Activated T-cell treated with anti-CD3 and anti-CD28 coated beads, Interleukin-2, amount 50 U/mL, for 48 hours (primary cell): ENCODE measurements around the gene SMAP2.

Experiments used
- DNase-seq, 2 experiments: peaks; one replicate each; pipeline ENCODE4 v3.0.0-alpha.2; 2020

SMAP2 gene

GRCh38 chr1:40391688-40392145 is 18.2 kb downstream of the SMAP2 start:
- DNase-seq: no peak

GRCh38 chr1:40392221-40392620 is 18.7 kb downstream of the SMAP2 start:
- no peak for DNase-seq

GRCh38 chr1:40393173-40393572 is 19.6 kb downstream of the SMAP2 start:
- DNase-seq: no peak

GRCh38 chr1:40394491-40395172 is 21.1 kb downstream of the SMAP2 start:
- no peak for DNase-seq

- no peak for DNase-seq
These were observed 22.0 kb downstream of the SMAP2 start for GRCh38 chr1:40395190-40396175.

- no peak for DNase-seq
These were observed 22.9 kb downstream of the SMAP2 start for GRCh38 chr1:40396420-40396819.

- DNase-seq: no peak
These were observed 23.7 kb downstream of the SMAP2 start for GRCh38 chr1:40397258-40397657.

GRCh38 chr1:40399984-40400704 is 26.6 kb downstream of the SMAP2 start:
- DNase-seq: no peak

GRCh38 chr1:40401473-40402201 is 28.1 kb downstream of the SMAP2 start:
- DNase-seq: no peak

- no peak for DNase-seq
These were observed 31.3 kb downstream of the SMAP2 start for GRCh38 chr1:40404670-40405462.

GRCh38 chr1:40405812-40406211 is 32.3 kb downstream of the SMAP2 start:
- DNase-seq: no peak

- no peak for DNase-seq
These were observed 33.9 kb downstream of the SMAP2 start for GRCh38 chr1:40407453-40407852.

GRCh38 chr1:40409467-40409866 is 35.9 kb downstream of the SMAP2 start:
- no peak for DNase-seq

GRCh38 chr1:40411294-40411693 is 37.8 kb downstream of the SMAP2 start:
- DNase-seq: no peak

GRCh38 chr1:40411843-40412242 is 38.3 kb downstream of the SMAP2 start:
- no peak for DNase-seq

- no peak for DNase-seq
These were observed 40.2 kb downstream of the SMAP2 start for GRCh38 chr1:40413527-40414252.

- DNase-seq: no peak
These were observed 40.8 kb downstream of the SMAP2 start for GRCh38 chr1:40414331-40414730.

GRCh38 chr1:40416709-40417108 is 43.2 kb downstream of the SMAP2 start:
- no peak for DNase-seq

GRCh38 chr1:40421431-40422384 is 48.2 kb downstream of the SMAP2 start:
- no peak for DNase-seq
